Upper lobe of left lung (tissue), 6 donors: ENCODE measurements around the gene PCNX3. TPM values are rescaled to one million over a fixed set of nuclear protein-coding genes. Genes with fewer than 3 reads are reported as not detected.

Source experiments
- ATAC-seq, 2 donors: fragments of 200-7000 bp; cut with Tn5 transposase; one replicate each; pipeline ENCODE4 v1.9.1; 2022; ENCODE audit warnings: mild to moderate bottlenecking in 2 of 2, moderate library complexity in 2 of 2; ENCODE audit not compliant: low FRiP score in 2 of 2
- DNase-seq, 2 donors: peaks; one replicate each; pipeline ENCODE4 v3.0.0-alpha.2; 2019 to 2020
- H3K27ac ChIP-seq, 4 donors: fragments of 200-600 bp; sonication (generic); one replicate each; pipeline ENCODE4 v1.5.1; 2016 to 2019
- H3K27me3 ChIP-seq, 4 donors: fragments of 200-600 bp; sonication (generic); one replicate each; pipeline ENCODE4 v1.5.1; 2017 to 2019
- H3K36me3 ChIP-seq, 4 donors: fragments of 200-600 bp; sonication (generic); one replicate each; pipeline ENCODE4 v1.5.1; 2016 to 2019
- H3K4me1 ChIP-seq, 4 donors: fragments of 200-600 bp; sonication (generic); one replicate each; pipeline ENCODE4 v1.5.1; 2018 to 2019
- H3K4me3 ChIP-seq, 4 donors: fragments of 200-600 bp; sonication (generic); one replicate each; pipeline ENCODE4 v1.5.1; 2017 to 2019; ENCODE audit warnings: mild to moderate bottlenecking in 2 of 4, moderate library complexity in 1 of 4
- H3K9me3 ChIP-seq, 4 donors: fragments of 200-600 bp; sonication (generic); one replicate each; pipeline ENCODE4 v1.5.1; 2018 to 2019
- CTCF ChIP-seq, 6 experiments: fragments of 450-650 bp in 4 of 6; fragments of 200-600 bp in 2 of 6; sonication (generic) in 2 of 6; IDR thresholded peaks; one replicate each; pipeline ENCODE4 v1.5.1; 2016 to 2019; ENCODE audit warnings: antibody characterized with exemption in 6 of 6
- EP300 ChIP-seq, 4 donors: sonication (generic); formaldehyde crosslinking; IDR thresholded peaks; one replicate each; pipeline ENCODE4 v1.5.1; 2017; ENCODE audit warnings: antibody characterized with exemption in 4 of 4, control low read depth in 2 of 4
- POLR2A ChIP-seq, 4 donors: fragments of 450-650 bp; IDR thresholded peaks; one replicate each; pipeline ENCODE4 v1.5.1; 2016 to 2017; ENCODE audit warnings: antibody characterized with exemption in 4 of 4, mild to moderate bottlenecking in 2 of 4
- POLR2AphosphoS5 ChIP-seq, 2 donors: sonication (generic); formaldehyde crosslinking; IDR thresholded peaks; one replicate each; pipeline ENCODE4 v1.5.1; 2017; ENCODE audit warnings: antibody characterized with exemption in 2 of 2
- WGBS, 2 donors: methylation state at CpG; one replicate each; pipeline ENCODE4 v1.1.5; 2017 to 2018; 5-methylcytosine and 5-hydroxymethylcytosine counted together
- total RNA-seq, 6 donors: library from RNA; depleted of rRNA in 4 of 6; stranded (reverse); fragments of >200 nt in 4 of 6; gene quantifications; one replicate each; pipeline versions ENCODE4 v1.1.0 to v1.2.1, GENCODE V29; 2016 to 2021
- donor health status: DM: no; HTN: no; CAD: no; lungs with moderate emphysema.
- donor health status: DM: no; HTN: yes; CAD: no; lungs with severe emphysema.

Gene PCNX3
- total RNA-seq, 6 donors from 2014 or later, result 26.7 to 63.9 (median 43.9) TPM

- Histone ChIP-seq H3K27me3 (no peaks in the 10 kb centered on the region), H3K4me3 (peak overlapping the region; percentile 94 to 100 (median 98)), H3K36me3 (peaks cover 21 to 50% (median 41%) of the 10 kb centered on the region in 4 donors), H3K4me1 (peaks cover 32 to 56% (median 40%) of the 10 kb centered on the region in 4 donors), H3K9me3 (no peaks in the 10 kb centered on the region), H3K27ac (peak overlapping the region; percentile 94 to 96 (median 95))
- DNase-seq, result peak in 1 of 2 donors; percentile 94
- TF ChIP-seq CTCF (IDR thresholded peaks at IDR 0.05) (no peak), EP300 (IDR thresholded peaks at IDR 0.05) (no peak), POLR2A (IDR thresholded peaks at IDR 0.05) (no peak), POLR2AphosphoS5 (IDR thresholded peaks at IDR 0.05) (no peak)
- 3% methylated on average over 8 to 15 of the region's 50 CpGs for WGBS, 2 donors
- ATAC-seq, result no peak
Observed at GRCh38 chr11:65615950-65616574, 486 bp downstream of the PCNX3 start.

GRCh38 chr11:65616575-65617001 is 1.0 kb downstream of the PCNX3 start:
- Histone ChIP-seq H3K9me3 (no peaks in the 10 kb centered on the region), H3K36me3 (peaks cover 21 to 55% (median 43%) of the 10 kb centered on the region in 4 donors), H3K27ac (peak overlapping the region; percentile 94 to 96 (median 95)), H3K27me3 (no peaks in the 10 kb centered on the region), H3K4me3 (peak overlapping the region; percentile 94 to 100 (median 98)), H3K4me1 (peaks cover 27 to 51% (median 35%) of the 10 kb centered on the region in 4 donors)
- DNase-seq (no peak), ATAC-seq (no peak)
- WGBS, 2 donors, result 56 to 71% methylated on average over 10 of the region's 10 CpGs
- TF ChIP-seq POLR2A (IDR thresholded peaks at IDR 0.05) (no peak), CTCF (IDR thresholded peaks at IDR 0.05) (no peak), EP300 (IDR thresholded peaks at IDR 0.05) (no peak), POLR2AphosphoS5 (IDR thresholded peaks at IDR 0.05) (no peak)

- no peaks in the 10 kb centered on the region for H3K27me3 ChIP-seq
- DNase-seq, result no peak
- H3K27ac ChIP-seq, result peak overlapping the region in 1 of 4 donors; percentile 95
- H3K9me3 ChIP-seq, result no peaks in the 10 kb centered on the region
- H3K4me3 ChIP-seq, result peak overlapping the region in 1 of 4 donors; percentile 99
- WGBS, 2 donors, result 88 to 94% methylated on average over 8 to 17 of the region's 17 CpGs
- H3K4me1 ChIP-seq, result peaks cover 24 to 44% (median 29%) of the 10 kb centered on the region in 4 donors
- no peak for ATAC-seq
- TF ChIP-seq POLR2AphosphoS5 (IDR thresholded peaks at IDR 0.05) (no peak), CTCF (IDR thresholded peaks at IDR 0.05) (no peak), EP300 (IDR thresholded peaks at IDR 0.05) (no peak), POLR2A (IDR thresholded peaks at IDR 0.05) (no peak)
- peaks cover 21 to 59% (median 45%) of the 10 kb centered on the region in 4 donors for H3K36me3 ChIP-seq
Observed at GRCh38 chr11:65617136-65617850, 1.7 kb downstream of the PCNX3 start.

GRCh38 chr11:65617990-65618751 is 2.6 kb downstream of the PCNX3 start:
- Histone ChIP-seq H3K9me3 (no peaks in the 10 kb centered on the region), H3K27me3 (no peaks in the 10 kb centered on the region), H3K4me3 (no peak overlapping the region), H3K4me1 (peaks cover 15 to 35% (median 20%) of the 10 kb centered on the region in 4 donors), H3K27ac (no peak overlapping the region), H3K36me3 (peaks cover 21 to 59% (median 48%) of the 10 kb centered on the region in 4 donors)
- 94 to 100% methylated on average over 1 to 28 of the region's 33 CpGs for WGBS, 2 donors
- DNase-seq (peak in 1 of 2 donors; percentile 79), ATAC-seq (no peak)
- TF ChIP-seq EP300 (IDR thresholded peaks at IDR 0.05) (no peak), POLR2AphosphoS5 (IDR thresholded peaks at IDR 0.05) (no peak), POLR2A (IDR thresholded peaks at IDR 0.05) (no peak), CTCF (IDR thresholded peaks at IDR 0.05) (no peak)
